NCI-H345 treated with DMSO at 0.1 percent for 48 hours (cell line): ENCODE measurements around the gene BTBD9.
"Not testable (repeated sequence)": the region's sequence is repeated elsewhere in the genome, so short reads cannot be mapped to it uniquely, and the experiment has no call there.

Experiments used
- DNase-seq: peaks from one replicate; lab custom pipeline; 2025; ENCODE audit not compliant: unreplicated experiment; lab: John Stamatoyannopoulos, UW

BTBD9 gene

DNA sequence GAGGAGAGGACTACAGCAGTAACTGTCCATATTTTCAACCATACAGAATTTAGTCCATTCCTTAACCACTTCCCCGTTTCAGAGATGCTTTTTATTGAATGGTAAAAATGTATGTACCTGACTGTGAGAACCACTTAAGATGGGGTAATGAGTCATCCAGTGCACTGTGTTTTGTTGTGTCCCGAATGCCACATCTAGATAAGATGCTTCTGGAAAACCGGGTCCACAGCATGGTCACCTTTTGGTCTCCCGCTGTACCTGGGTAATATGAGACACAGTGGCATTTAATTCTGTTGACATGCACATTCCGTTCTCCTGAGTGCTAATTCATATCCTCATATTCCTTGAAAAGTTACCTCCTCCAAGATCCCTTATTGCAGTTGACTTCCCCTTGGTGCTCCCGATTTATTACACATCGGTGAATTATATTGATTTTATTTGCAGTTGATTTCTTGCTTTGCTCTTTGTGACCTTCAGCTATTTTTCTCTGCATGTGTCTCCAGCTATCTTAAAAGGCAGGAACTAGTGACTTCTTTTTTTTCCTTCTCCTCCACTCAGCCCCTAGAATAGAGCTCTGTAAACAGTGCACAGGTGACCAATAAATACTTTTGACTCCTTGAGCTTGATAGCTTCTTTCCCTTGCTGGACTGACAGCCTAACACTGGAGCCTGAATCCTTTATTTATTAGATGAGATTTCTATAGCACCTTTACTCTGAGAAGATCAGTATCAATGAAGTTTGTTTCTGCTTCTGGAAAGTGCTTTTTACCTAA is 505.6 kb downstream of the BTBD9 start:
- DNase-seq = no peak

DNA sequence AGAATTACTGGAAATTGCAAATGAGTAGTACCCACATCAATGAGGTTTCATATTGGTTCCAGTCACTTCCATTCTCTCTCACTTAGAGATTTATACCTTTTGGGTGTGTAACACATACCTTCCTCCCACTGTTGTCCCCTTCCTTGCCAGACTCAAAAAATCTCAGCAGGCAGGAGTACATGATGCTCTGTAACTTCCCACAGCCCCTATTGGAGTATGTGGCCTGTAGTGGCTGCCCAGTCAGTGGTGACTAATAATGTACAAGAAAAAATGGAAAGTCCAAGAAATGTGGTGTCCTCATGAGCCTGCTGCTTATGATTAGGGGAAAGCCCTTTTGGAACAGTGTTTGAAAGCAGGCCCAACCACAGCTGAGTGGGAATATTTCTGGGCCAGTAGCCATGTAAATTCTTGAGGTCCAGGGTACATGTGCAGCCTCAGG is 508.2 kb downstream of the BTBD9 start:
- no peak for DNase-seq

DNA sequence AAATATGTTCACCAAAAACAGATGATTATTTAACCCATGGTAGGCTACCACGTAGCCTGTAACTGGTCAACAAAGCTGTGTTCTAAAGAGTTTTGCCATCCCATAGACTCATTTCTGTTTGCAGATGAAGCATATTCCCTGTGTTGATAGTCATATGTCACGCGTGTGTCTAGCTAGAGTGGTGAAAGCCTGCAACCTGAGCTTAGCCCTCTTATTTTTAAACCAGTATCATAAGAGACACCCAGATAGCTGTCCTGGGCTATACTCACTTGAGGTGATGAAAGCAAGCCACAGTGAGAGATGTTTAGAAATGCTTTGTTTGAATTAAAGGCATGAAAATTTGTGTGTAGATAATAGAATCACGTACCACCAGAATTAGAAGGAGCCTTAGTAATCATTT is 512.4 kb downstream of the BTBD9 start:
- no peak for DNase-seq

DNA sequence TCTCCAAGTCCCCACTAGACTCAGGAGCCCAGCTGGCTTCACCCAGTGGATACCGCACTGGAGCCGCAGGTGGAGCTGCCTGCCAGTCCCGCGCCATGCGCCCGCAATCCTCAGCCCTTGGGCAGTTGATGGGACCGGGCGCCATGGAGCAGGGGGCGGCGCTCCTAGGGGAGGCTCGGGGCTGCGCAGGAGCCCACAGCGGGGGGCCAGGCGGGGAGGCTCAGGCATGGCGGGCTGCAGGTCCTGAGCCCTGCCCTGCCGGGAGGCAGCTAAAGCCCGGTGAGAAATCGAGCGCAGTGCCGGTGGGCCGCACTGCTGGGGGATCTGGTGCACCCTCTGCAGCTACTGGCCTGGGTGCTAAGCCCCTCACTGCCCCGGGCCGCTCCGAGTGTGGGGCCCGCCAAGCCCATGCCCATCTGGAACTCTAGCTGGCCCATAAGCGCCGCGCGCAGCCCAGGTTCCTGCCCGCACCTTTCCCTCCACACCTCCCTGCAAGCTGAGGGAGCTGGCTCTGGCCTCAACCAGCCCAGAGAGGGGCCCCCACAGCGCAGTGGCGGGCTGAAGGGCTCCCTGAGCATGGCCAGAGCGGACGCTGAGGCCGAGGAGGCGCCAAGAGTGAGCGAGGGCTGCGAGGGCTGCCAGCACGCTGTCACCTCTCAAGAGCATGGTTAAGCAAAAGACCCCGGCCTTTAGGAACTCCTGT is 515.4 kb downstream of the BTBD9 start:
- DNase-seq = not testable (repeated sequence)

DNA sequence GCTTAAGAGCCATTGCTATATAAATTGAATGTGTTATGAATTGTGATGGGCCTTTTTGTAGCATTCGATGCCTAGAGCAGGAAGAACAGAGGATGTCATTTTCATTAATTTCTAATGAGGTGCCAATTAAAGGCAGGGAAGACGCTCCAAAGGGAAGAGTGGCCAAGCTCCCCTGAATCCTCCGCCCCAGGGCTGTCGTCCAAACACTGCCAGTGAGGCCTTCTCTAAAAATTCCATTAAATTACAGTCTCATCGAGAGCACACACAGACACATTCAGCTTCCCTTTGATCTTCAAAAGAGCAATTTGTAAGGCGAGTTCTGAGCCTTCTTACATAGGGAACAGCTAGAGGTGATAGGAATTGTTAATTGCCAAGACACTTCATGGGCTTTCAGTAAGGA is 520.2 kb downstream of the BTBD9 start:
- no peak for DNase-seq

DNA sequence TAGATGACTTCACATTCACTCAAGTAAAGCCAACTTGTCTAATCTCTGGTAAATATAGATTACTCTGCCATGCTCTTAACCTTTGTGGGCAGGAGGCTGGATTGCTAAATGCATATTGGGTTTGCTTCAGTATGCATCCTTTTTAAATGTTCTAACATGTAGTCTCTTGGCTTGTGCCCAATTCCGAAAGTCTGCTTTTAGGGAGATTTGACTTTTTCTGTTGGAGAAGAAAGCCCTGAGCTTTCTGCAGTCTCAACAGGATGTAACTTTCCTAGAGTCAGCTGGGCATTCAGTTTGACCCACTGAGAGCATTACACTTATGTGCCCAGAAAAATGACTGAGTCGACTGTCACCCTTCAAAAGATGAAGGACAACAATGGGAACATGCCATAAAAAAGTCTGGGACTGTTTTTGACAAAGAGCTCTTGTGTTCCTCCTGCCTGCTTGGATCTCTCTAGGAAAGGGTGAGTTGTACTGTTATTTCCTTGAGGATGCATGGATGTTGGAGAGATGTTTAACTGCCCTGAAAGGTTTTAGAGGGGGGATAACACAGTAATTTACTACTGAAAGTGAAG is 520.9 kb downstream of the BTBD9 start:
- DNase-seq = no peak
